HL-60 (cell line): Measurements from ENCODE around the gene IFNL2.

ENCODE experiments used
- DNase-seq, 2 experiments: peaks; one replicate each; pipeline ENCODE4 v3.0.0-alpha.2; 2010 to 2020; ENCODE audit warnings: low read depth in 1 of 2, low spot score in 1 of 2
- H3K27ac ChIP-seq: fragments of 250-450 bp; sonication (Bioruptor Pico); replicated peaks from 2 replicates; pipeline ENCODE4 v1.5.1; 2020; ENCODE audit warnings: mild to moderate bottlenecking, moderate library complexity
- H3K27me3 ChIP-seq: fragments of 250-450 bp; sonication (Bioruptor Pico); 2 replicates; pipeline ENCODE4 v1.5.1; 2021; ENCODE audit warnings: mild to moderate bottlenecking, moderate library complexity; ENCODE audit not compliant: insufficient read depth, poor library complexity, severe bottlenecking
- H3K4me3 ChIP-seq: replicated peaks from 2 replicates; pipeline ENCODE4 v1.5.1; 2011; ENCODE audit warnings: mild to moderate bottlenecking, control low read depth, low read length; ENCODE audit not compliant: insufficient read depth
- GABPA ChIP-seq: IDR thresholded peaks from 2 replicates; pipeline ENCODE4 v1.6.1; 2012; ENCODE audit warnings: low read depth
- POLR2AphosphoS5 ChIP-seq: IDR thresholded peaks from 2 replicates; pipeline ENCODE4 v1.6.1; 2012; ENCODE audit warnings: low read depth
- SPI1 ChIP-seq: IDR thresholded peaks from 2 replicates; pipeline ENCODE4 v1.6.1; 2012; ENCODE audit warnings: low read depth, mild to moderate bottlenecking, borderline replicate concordance
- TF ChIP-seq, protein P1 (sequence below): IDR thresholded peaks from 2 replicates; pipeline ENCODE4 v1.6.1; 2012; ENCODE audit warnings: low read depth; ENCODE audit not compliant: insufficient replicate concordance
- TF ChIP-seq, protein P2 (sequence below): IDR thresholded peaks from one replicate; pipeline ENCODE4 v1.5.1; 2011; ENCODE audit warnings: low read length, control low read depth, inconsistent platforms; ENCODE audit not compliant: insufficient read depth

IFNL2 gene

DNA sequence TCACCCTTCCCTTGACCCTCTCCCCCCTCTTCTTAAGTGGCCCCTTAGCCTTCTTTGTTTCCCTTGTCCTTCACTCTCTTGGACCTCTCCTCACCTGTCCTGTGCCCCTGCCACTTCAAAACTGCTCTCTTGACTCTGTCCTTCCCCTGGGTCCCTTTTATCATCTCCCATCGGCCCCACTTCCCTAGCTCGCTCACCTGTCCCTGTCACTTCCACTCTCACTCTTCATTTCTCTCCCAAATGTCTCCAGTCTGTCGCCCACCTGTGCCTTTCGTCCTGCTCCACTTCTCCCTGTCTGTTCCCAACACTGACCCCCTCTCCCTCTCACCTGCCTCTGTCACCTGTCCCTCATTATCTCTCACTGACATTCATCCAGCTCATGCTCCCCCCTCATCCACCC lies 28.7 kb downstream of the IFNL2 start:
- H3K27ac ChIP-seq = no peak overlapping the region
- no peak for DNase-seq
- H3K27me3 ChIP-seq = no peaks in the 10 kb centered on the region
- no peak overlapping the region for H3K4me3 ChIP-seq
- TF ChIP-seq, protein P1, sequence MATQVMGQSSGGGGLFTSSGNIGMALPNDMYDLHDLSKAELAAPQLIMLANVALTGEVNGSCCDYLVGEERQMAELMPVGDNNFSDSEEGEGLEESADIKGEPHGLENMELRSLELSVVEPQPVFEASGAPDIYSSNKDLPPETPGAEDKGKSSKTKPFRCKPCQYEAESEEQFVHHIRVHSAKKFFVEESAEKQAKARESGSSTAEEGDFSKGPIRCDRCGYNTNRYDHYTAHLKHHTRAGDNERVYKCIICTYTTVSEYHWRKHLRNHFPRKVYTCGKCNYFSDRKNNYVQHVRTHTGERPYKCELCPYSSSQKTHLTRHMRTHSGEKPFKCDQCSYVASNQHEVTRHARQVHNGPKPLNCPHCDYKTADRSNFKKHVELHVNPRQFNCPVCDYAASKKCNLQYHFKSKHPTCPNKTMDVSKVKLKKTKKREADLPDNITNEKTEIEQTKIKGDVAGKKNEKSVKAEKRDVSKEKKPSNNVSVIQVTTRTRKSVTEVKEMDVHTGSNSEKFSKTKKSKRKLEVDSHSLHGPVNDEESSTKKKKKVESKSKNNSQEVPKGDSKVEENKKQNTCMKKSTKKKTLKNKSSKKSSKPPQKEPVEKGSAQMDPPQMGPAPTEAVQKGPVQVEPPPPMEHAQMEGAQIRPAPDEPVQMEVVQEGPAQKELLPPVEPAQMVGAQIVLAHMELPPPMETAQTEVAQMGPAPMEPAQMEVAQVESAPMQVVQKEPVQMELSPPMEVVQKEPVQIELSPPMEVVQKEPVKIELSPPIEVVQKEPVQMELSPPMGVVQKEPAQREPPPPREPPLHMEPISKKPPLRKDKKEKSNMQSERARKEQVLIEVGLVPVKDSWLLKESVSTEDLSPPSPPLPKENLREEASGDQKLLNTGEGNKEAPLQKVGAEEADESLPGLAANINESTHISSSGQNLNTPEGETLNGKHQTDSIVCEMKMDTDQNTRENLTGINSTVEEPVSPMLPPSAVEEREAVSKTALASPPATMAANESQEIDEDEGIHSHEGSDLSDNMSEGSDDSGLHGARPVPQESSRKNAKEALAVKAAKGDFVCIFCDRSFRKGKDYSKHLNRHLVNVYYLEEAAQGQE = no peak
- no peak for TF ChIP-seq SPI1
- no peak for TF ChIP-seq POLR2AphosphoS5
- TF ChIP-seq, protein P2, sequence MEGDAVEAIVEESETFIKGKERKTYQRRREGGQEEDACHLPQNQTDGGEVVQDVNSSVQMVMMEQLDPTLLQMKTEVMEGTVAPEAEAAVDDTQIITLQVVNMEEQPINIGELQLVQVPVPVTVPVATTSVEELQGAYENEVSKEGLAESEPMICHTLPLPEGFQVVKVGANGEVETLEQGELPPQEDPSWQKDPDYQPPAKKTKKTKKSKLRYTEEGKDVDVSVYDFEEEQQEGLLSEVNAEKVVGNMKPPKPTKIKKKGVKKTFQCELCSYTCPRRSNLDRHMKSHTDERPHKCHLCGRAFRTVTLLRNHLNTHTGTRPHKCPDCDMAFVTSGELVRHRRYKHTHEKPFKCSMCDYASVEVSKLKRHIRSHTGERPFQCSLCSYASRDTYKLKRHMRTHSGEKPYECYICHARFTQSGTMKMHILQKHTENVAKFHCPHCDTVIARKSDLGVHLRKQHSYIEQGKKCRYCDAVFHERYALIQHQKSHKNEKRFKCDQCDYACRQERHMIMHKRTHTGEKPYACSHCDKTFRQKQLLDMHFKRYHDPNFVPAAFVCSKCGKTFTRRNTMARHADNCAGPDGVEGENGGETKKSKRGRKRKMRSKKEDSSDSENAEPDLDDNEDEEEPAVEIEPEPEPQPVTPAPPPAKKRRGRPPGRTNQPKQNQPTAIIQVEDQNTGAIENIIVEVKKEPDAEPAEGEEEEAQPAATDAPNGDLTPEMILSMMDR = no peak
- TF ChIP-seq GABPA = no peak

DNA sequence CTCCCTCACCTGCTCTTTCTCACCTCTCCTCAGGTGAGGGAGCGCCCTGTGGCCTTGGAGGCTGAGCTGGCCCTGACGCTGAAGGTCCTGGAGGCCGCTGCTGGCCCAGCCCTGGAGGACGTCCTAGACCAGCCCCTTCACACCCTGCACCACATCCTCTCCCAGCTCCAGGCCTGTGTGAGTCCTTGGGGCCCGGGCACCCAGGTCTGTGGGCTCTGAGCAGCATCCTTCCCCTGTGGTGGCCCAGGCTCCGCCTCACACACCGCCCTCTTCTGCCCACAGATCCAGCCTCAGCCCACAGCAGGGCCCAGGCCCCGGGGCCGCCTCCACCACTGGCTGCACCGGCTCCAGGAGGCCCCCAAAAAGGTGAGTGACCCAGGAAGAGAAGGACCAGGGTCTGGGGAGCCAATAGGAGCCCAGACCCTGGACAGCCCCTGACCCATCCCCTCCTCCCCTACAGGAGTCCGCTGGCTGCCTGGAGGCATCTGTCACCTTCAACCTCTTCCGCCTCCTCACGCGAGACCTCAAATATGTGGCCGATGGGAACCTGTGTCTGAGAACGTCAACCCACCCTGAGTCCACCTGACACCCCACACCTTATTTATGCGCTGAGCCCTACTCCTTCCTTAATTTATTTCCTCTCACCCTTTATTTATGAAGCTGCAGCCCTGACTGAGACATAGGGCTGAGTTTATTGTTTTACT lies 29.9 kb downstream of the IFNL2 start:
- no peak overlapping the region for H3K4me3 ChIP-seq
- no peak overlapping the region for H3K27ac ChIP-seq
- no peaks in the 10 kb centered on the region for H3K27me3 ChIP-seq
- no peak for DNase-seq
- TF ChIP-seq, protein P2 = no peak

DNA sequence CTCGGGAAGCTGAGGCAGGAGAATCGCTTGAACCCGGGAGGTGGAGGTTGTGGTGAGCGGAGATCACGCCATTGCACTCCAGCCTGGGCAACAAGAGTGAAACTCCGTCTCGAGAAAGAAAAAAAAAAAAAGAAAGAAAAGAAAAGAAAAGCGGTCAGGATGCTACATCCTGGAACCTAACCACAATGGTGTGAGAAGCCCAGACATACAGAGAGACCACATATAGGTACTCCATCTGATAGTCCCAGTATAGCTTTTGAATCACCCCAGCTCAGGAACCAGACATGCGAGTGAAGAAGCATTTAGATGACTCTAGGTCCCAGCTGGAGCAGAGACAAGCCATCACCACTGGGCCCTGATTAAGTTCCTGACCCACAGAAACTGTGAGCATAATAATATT lies 31.2 kb downstream of the IFNL2 start:
- TF ChIP-seq, protein P2 = no peak
- TF ChIP-seq GABPA (no peak), SPI1 (no peak), POLR2AphosphoS5 (no peak)
- TF ChIP-seq, protein P1 = no peak
- H3K27ac ChIP-seq = no peak overlapping the region
- H3K4me3 ChIP-seq = no peak overlapping the region
- no peaks in the 10 kb centered on the region for H3K27me3 ChIP-seq
- no peak for DNase-seq

DNA sequence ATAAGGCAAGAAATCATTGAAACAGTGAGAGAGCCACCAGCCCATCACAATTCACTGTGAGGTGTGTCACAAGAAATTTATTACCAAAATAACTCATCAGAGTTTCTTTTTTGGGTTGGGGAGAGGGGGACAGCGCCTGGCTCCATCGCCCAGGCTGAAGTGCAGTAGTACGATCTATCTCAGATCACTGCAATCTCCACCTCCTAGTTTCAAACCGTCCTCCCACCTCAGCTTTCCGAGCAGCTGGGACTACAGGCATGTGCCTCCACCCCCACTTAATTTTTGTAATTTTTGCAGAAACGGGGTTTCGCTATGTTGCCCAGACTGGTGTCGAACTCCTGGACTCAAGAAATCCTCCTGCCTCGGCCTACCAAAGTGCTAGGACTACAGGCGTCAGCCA lies 31.6 kb downstream of the IFNL2 start:
- Histone ChIP-seq H3K27ac (no peak overlapping the region), H3K27me3 (no peaks in the 10 kb centered on the region), H3K4me3 (no peak overlapping the region)
- TF ChIP-seq, protein P1 = no peak
- TF ChIP-seq SPI1 (no peak), GABPA (no peak), POLR2AphosphoS5 (no peak)
- TF ChIP-seq, protein P2 = no peak
- no peak for DNase-seq
